K562 (cell line): Measurements from ENCODE around the gene SAMD3. TPM values are rescaled to one million over a fixed set of nuclear protein-coding genes. Genes with fewer than 3 reads are reported as not detected.
"Not testable (repeated sequence)": the region's sequence is repeated elsewhere in the genome, so short reads cannot be mapped to it uniquely, and the experiment has no call there.

Experiments used
- ATAC-seq: fragments of 200-7000 bp; cut with Tn5 transposase; 3 replicates; pipeline ENCODE4 v1.9.1; 2020; ENCODE audit warnings: moderate library complexity
- BruUV-seq: library from RNA; stranded (reverse); fragments of 400-500 nt; replicated peaks from 2 replicates; lab custom pipeline; 2021; lab: Mats Ljungman, UMichigan
- CTCF ChIA-PET: fragments of 300-600 bp; formaldehyde crosslinking; extraction: SDS; loops from one replicate; lab custom pipeline; 2021; ENCODE audit warnings: low intra/inter-chr PET ratio; lab: Yijun Ruan, JAX
- POLR2A ChIA-PET: fragments of 300-600, 350-650 bp; sonication (Branson Sonifier 250); formaldehyde crosslinking; extraction: SDS; loops from one replicate; lab custom pipeline; 2021; ENCODE audit warnings: antibody characterized with exemption, inconsistent platforms; lab: Yijun Ruan, JAX
- DNase-seq, 4 experiments: peaks; one replicate each; pipeline versions ENCODE4 v3.0.0 to v3.0.0-alpha.2; 2011 to 2018; ENCODE audit warnings: low spot score in 3 of 4, mixed read lengths in 3 of 4; ENCODE audit errors: extremely low read depth in 1 of 4
- FAIRE-seq: peaks from 2 replicates; lab custom pipeline; 2011; peaks lifted over from hg19 to GRCh38; lab: Jason Lieb, UNC
- H2AFZ ChIP-seq: 2 replicates; pipeline ENCODE4 v1.6.0; 2011; ENCODE audit warnings: low read depth, low read length, control low read depth, inconsistent platforms
- H3K27ac ChIP-seq: fragments of 200-600 bp; 3 replicates; pipeline ENCODE4 v1.8.0; 2011; ENCODE audit warnings: low read depth, mild to moderate bottlenecking, control low read depth, inconsistent platforms, low read length, moderate library complexity, mixed read lengths; ENCODE audit errors: extremely low read depth
- H3K27me3 ChIP-seq, 2 experiments: fragments of 300-600 bp in 1 of 2; 2 replicates in 1 of 2; 3 replicates in 1 of 2; pipeline versions ENCODE4 v1.6.0 to v1.8.0; 2011; ENCODE audit warnings: inconsistent platforms in 2 of 2, low read length in 2 of 2, mild to moderate bottlenecking in 1 of 2, mixed read lengths in 1 of 2, moderate library complexity in 1 of 2; ENCODE audit not compliant: control insufficient read depth in 2 of 2, insufficient read depth in 2 of 2
- H3K36me3 ChIP-seq: fragments of 300-600 bp; 3 replicates; pipeline ENCODE4 v1.8.0; 2011; ENCODE audit warnings: mild to moderate bottlenecking, low read length, inconsistent platforms; ENCODE audit not compliant: control insufficient read depth, insufficient read depth
- H3K4me1 ChIP-seq, 2 experiments: fragments of 200-600 bp in 1 of 2; replicated peaks in 1 of 2; 2 replicates in 1 of 2; 3 replicates in 1 of 2; pipeline versions ENCODE4 v1.5.1 to v1.8.0; 2011; ENCODE audit warnings: inconsistent platforms in 2 of 2, low read length in 2 of 2, mild to moderate bottlenecking in 1 of 2, mixed read lengths in 1 of 2, moderate library complexity in 1 of 2; ENCODE audit not compliant: control insufficient read depth in 2 of 2, insufficient read depth in 2 of 2
- H3K4me2 ChIP-seq: 2 replicates; pipeline ENCODE4 v1.6.1; 2011; ENCODE audit warnings: low read length, control low read depth, inconsistent platforms, mixed read lengths; ENCODE audit not compliant: insufficient read depth
- H3K4me3 ChIP-seq: fragments of 200-600 bp; sonication (generic), shearing (Covaris generic); 2 replicates; pipeline ENCODE4 v1.5.1; 2016; ENCODE audit warnings: control low read depth, inconsistent platforms
- H3K79me2 ChIP-seq: fragments of 200-600 bp; 3 replicates; pipeline ENCODE4 v1.8.0; 2011; ENCODE audit warnings: low read length, inconsistent platforms; ENCODE audit not compliant: control insufficient read depth, insufficient read depth
- H3K9ac ChIP-seq, 2 experiments: 2 replicates each; pipeline versions ENCODE4 v1.6.0 to v1.6.1; 2011; ENCODE audit warnings: low read depth in 2 of 2, low read length in 2 of 2, control low read depth in 1 of 2, inconsistent platforms in 1 of 2, mild to moderate bottlenecking in 1 of 2, mixed read lengths in 1 of 2; ENCODE audit not compliant: insufficient read depth in 1 of 2
- H3K9me1 ChIP-seq: one replicate; pipeline ENCODE4 v1.6.0; 2011; ENCODE audit warnings: inconsistent platforms, mild to moderate bottlenecking, low read length, moderate library complexity; ENCODE audit not compliant: control insufficient read depth, insufficient read depth
- H3K9me3 ChIP-seq: replicated peaks from 2 replicates; pipeline ENCODE4 v1.5.1; 2011; ENCODE audit warnings: low read depth, low read length, inconsistent platforms; ENCODE audit not compliant: control insufficient read depth, insufficient read depth
- H4K20me1 ChIP-seq: replicated peaks from 2 replicates; pipeline ENCODE4 v1.6.1; 2011; ENCODE audit warnings: low read length, inconsistent platforms, mixed read lengths; ENCODE audit not compliant: control insufficient read depth, insufficient read depth
- BDP1 ChIP-seq: IDR thresholded peaks from 3 replicates; pipeline ENCODE4 v1.6.1; 2011; ENCODE audit not compliant: insufficient read length, insufficient read depth
- CREM ChIP-seq: IDR thresholded peaks from 2 replicates; pipeline ENCODE4 v1.6.1; 2014; ENCODE audit warnings: antibody characterized with exemption, low read depth
- CTBP1 ChIP-seq: fragments of 450-650 bp; IDR thresholded peaks from 2 replicates; pipeline ENCODE4 v1.6.1; 2016; ENCODE audit warnings: borderline replicate concordance
- E2F5 ChIP-seq: sonication (generic); formaldehyde crosslinking; IDR thresholded peaks from 2 replicates; pipeline ENCODE4 v1.8.0; 2022; ENCODE audit warnings: mild to moderate bottlenecking, missing genetic modification reagents
- EP300 ChIP-seq: IDR thresholded peaks from 2 replicates; pipeline ENCODE4 v1.6.1; 2012; ENCODE audit warnings: low read length, improper control_type of control experiment
- JUND ChIP-seq, 2 experiments: IDR thresholded peaks; 2 replicates in 1 of 2; 3 replicates in 1 of 2; pipeline ENCODE4 v1.6.1; 2011; ENCODE audit warnings: borderline replicate concordance in 2 of 2, low read depth in 2 of 2, low read length in 2 of 2, improper control_type of control experiment in 1 of 2, missing biosample characterization in 1 of 2, missing genetic modification characterization in 1 of 2, missing genetic modification reagents in 1 of 2
- KDM1A ChIP-seq, 2 experiments: fragments of 450-650 bp; IDR thresholded peaks; 2 replicates each; pipeline ENCODE4 v1.6.1; 2016; ENCODE audit warnings: mild to moderate bottlenecking in 2 of 2
- KDM2B ChIP-seq: fragments of 250-450 bp; sonication (Bioruptor Pico); IDR thresholded peaks from 2 replicates; pipeline ENCODE4 v1.8.0; 2021; ENCODE audit warnings: mild to moderate bottlenecking, moderate library complexity
- PCBP2 ChIP-seq: fragments of 200-400 bp; formaldehyde crosslinking; IDR thresholded peaks from 2 replicates; pipeline ENCODE4 v1.6.1; 2018; ENCODE audit warnings: low read length, low read depth, mild to moderate bottlenecking, moderate library complexity; ENCODE audit not compliant: poor library complexity, severe bottlenecking
- SIX5 ChIP-seq, 2 experiments: IDR thresholded peaks; 2 replicates each; pipeline ENCODE4 v1.6.1; 2011; ENCODE audit warnings: low read length in 2 of 2, borderline replicate concordance in 1 of 2, low read depth in 1 of 2, mild to moderate bottlenecking in 1 of 2, moderate library complexity in 1 of 2; ENCODE audit not compliant: insufficient read depth in 1 of 2
- SMARCA4 ChIP-seq: fragments of 450-650 bp; IDR thresholded peaks from 2 replicates; pipeline ENCODE4 v1.6.1; 2016
- ZNF165 ChIP-seq: fragments of 250-450 bp; sonication (Bioruptor Pico); IDR thresholded peaks from 2 replicates; pipeline ENCODE4 v1.4.0; 2020; ENCODE audit warnings: borderline replicate concordance
- WGBS: fragments of 100-300 bp; shearing (Covaris generic); methylation state at CpG from one replicate; pipeline ENCODE4 v1.1.6; 2016; ENCODE audit warnings: low coverage, mixed read lengths; ENCODE audit not compliant: insufficient coverage; ENCODE audit errors: missing lambda C conversion rate; 5-methylcytosine and 5-hydroxymethylcytosine counted together
- in situ Hi-C: fragments of 300-500 bp; cut with MboI; formaldehyde crosslinking; loops from 4 replicates; pipeline ENCODE4 v1.15.0; 2018; ENCODE audit warnings: inconsistent platforms, mixed read lengths
- intact Hi-C: fragments of 100-400 bp; cut with micrococcal nuclease; formaldehyde crosslinking; loops from 2 replicates; pipeline ENCODE4 v1.14.2; 2022
- polyA plus RNA-seq, 8 experiments: library from polyadenylated mRNA; depleted of rRNA in 4 of 8; stranded (reverse) in 5 of 8; unstranded in 3 of 8; fragments of >200 nt; fragmentation: Nextera tagmentation in 2 of 8; fragmentation: Illumina TruSeq in 1 of 8; extraction: Ambion mirVana in 2 of 8; extraction: Trizol in 1 of 8; gene quantifications; 2 replicates each; pipeline versions ENCODE4 v1.2.1 to v1.2.3, GENCODE V29; 2011 to 2014; ENCODE audit warnings: inconsistent platforms in 1 of 8, missing spikeins in 1 of 8
- total RNA-seq, 7 experiments: library from RNA; depleted of rRNA in 6 of 7; stranded (reverse); fragments of >200 nt in 6 of 7; fragmentation: Illumina TruSeq in 2 of 7; extraction: Trizol in 2 of 7; gene quantifications; 2 replicates each; pipeline versions ENCODE4 v1.2.1 to v1.2.3, GENCODE V29; 2011 to 2021; ENCODE audit warnings: low replicate concordance in 1 of 7

Gene SAMD3
- total and polyA plus RNA-seq, 9 of the 15 experiments (the other 6 are each of a cell fraction or from before 2014, with no cell fraction given): 0.03 to 0.21 (median 0.18) TPM; not detected in 5

DNA sequence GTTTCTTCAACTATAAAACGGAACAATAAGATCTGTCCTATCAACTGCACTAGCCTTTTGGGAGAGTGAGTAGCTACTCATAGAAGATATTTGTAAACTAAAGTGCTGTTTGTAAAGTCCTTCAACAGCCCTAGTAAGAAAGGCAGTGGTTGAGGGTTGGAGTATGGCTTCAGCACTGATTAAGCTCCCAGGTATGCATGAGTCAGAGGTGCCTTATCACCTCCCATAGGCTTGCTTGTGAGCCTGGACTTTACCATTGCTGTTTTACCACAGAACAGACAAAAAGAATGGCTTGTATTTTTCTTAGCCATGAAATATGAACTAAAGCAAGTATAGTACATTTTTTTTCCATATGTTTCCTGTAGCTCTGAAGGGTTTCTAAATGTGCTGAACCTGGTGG is 44.1 kb downstream of the SAMD3 start (continued):
- TF ChIP-seq KDM1A (IDR thresholded peaks at IDR 0.05): peak in 1 of 2 experiments; percentile 61; a peak in 2 of 4 replicates
- peak; percentile 62; the same call in 1 of the 2 replicates for TF ChIP-seq SMARCA4

DNA sequence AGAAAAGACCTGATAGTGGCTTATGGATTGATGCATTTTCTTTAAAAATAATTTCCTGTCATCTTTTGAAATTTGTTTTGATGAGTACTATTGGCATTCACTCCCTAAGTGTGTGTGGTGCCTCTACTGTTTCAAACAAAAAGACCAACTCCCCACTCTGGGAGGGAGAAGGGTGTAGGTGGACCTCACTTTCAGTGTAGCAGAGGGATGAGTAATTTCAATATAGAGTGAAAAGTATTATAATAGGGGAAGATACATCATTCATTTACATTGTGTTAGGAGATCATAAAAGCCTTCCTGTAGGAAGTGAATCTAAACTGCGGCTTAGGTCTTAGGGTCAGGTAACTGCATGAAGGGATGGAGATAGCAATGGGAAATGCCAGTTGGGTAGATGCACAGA is 46.4 kb downstream of the SAMD3 start:
- ATAC-seq: no peak
- intact Hi-C loops: no loop called here
- no peak for FAIRE-seq
- H2AFZ ChIP-seq: no peak overlapping the region
- H3K4me2 ChIP-seq: no peak overlapping the region
- in situ Hi-C loops: no loop called here
- H3K4me3 ChIP-seq: no peak overlapping the region
- ChIA-PET POLR2A (no interaction called here), CTCF (no interaction called here)
- no peaks in the 10 kb centered on the region for H3K9me3 ChIP-seq
- no peak overlapping the region for H3K27ac ChIP-seq
- no peaks in the 10 kb centered on the region for H3K36me3 ChIP-seq
- DNase-seq: no peak
- no TSS peak for BruUV-seq
- no peaks in the 10 kb centered on the region for H4K20me1 ChIP-seq
- no peak for TF ChIP-seq EP300
- TF ChIP-seq JUND (IDR thresholded peaks at IDR 0.05; ENCODE audit: borderline replicate concordance, low read depth, low read length): no peak
- no peak for TF ChIP-seq JUND (tag; IDR thresholded peaks at IDR 0.05; ENCODE audit: borderline replicate concordance, low read depth, low read length)
- no peak for TF ChIP-seq CREM
- TF ChIP-seq BDP1: no peak
- no peak for TF ChIP-seq E2F5
- TF ChIP-seq KDM2B (CRISPR knock-in tag): no peak
- no peak for TF ChIP-seq SIX5 (IDR thresholded peaks at IDR 0.05; ENCODE audit: borderline replicate concordance in 1 of 2, insufficient read depth in 1 of 2, low read depth in 1 of 2, low read length in 2 of 2)
- TF ChIP-seq PCBP2: no peak
- TF ChIP-seq ZNF165 (CRISPR knock-in tag): no peak
- no peak for TF ChIP-seq CTBP1
- 6% methylated on average over 1 of the region's 1 CpG for WGBS
- no peaks in the 10 kb centered on the region for H3K79me2 ChIP-seq
- no peak overlapping the region for H3K9ac ChIP-seq
- H3K9me1 ChIP-seq: no peaks in the 10 kb centered on the region
- no peaks in the 10 kb centered on the region; a peak in 1 of 5 replicates for H3K4me1 ChIP-seq
- peaks cover 2 to 10% of the 10 kb centered on the region in 2 experiments; a peak in 3 of 5 replicates for H3K27me3 ChIP-seq

DNA sequence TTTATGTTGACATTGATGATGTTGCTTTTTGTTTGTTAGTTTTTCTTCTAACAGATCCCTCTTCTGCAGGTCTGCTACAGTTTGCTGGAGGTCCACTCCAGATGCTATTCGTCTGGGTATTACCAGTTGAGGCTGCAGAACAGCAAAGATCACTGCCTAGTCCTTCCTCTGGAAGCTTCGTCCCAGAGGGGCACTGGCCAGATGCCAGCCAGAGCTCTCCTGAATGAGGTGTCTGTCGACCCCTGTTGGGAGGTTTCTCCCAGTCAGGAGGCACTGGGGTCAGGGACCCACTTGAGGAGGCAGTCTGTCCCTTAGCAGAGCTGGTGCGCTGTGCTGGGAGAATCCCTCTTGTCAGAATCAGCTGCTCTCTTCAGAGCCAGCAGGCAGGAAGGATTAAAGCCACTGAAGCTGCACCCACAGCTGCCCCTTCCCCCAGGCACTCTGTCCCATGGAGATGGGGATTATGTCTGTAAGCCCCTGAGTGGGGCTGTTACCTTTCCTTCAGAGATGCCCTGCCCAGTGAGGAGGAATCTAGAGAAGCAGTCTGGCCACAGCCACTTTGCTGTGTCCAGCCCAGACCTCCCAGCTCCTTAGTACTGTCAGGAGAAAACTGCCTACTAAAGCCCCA is 49.3 kb downstream of the SAMD3 start:
- H3K4me1 ChIP-seq, H3K9ac ChIP-seq, H3K9me3 ChIP-seq, H4K20me1 ChIP-seq, H3K79me2 ChIP-seq, intact Hi-C loops, H3K4me3 ChIP-seq, H3K36me3 ChIP-seq, H2AFZ ChIP-seq, ATAC-seq, DNase-seq, CTCF ChIA-PET, H3K27ac ChIP-seq, H3K9me1 ChIP-seq, BruUV-seq, H3K4me2 ChIP-seq, in situ Hi-C loops, FAIRE-seq: not testable (repeated sequence)
- peaks cover 2 to 10% of the 10 kb centered on the region in 2 experiments; a peak in 3 of 5 replicates for H3K27me3 ChIP-seq
- POLR2A ChIA-PET: interaction anchor here (0.5 kb wide), 1 partner anchor 21 kb away, joined by 4 read pairs; no protein-coding TSS in a partner anchor
- WGBS: 0% methylated on average over 4 of the region's 4 CpGs
